Measurements from ENCODE around the gene USP25. TPM values are rescaled to one million over a fixed set of nuclear protein-coding genes. Genes with fewer than 3 reads are reported as not detected.

USP25 gene
- total and polyA plus RNA-seq, 2 donors (not counting 1 experiment from before 2014, with no cell fraction given): 14.2 to 55.5 TPM

DNA sequence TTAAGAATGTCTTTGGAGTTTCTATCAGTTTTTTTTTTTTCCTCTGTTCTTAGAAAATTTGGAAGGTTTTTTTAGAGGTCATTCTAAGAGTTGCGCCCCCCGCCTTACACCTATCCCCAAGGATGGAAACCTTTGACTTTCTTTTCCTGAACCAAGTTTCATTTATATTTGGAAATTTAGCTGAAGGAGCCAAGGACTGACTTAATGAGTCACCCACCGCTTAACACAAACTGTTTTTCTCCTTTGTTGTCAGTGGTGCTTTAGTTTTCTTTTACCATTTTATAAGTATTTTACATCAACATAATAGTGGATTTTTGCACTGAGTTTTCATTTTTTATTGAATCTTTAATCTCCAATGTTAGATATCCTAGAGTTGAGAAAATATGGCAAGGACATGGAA is 25.3 kb downstream of the USP25 start:
- Histone ChIP-seq H3K27me3 (replicated peaks in 1 of 4; ENCODE audit: control extremely low read depth in 1 of 4, control insufficient read depth in 3 of 4, insufficient read depth in 4 of 4, low read length in 3 of 4) (no peaks in the 10 kb centered on the region), H3K9ac (ENCODE audit: low read length) (no peak overlapping the region), H3K27ac (ENCODE audit: low read length in 2 of 2) (no peak overlapping the region), H3K4me2 (replicated peaks; ENCODE audit: low read depth, low read length, poor library complexity, severe bottlenecking) (no peak overlapping the region), H2AFZ (ENCODE audit: insufficient read depth, low read depth, low read length, poor library complexity, severe bottlenecking) (no peak overlapping the region), H3K4me3 (ENCODE audit: control extremely low read depth in 1 of 5, extremely low read depth in 1 of 5, insufficient read depth in 1 of 5, low read depth in 2 of 5, low read length in 4 of 5) (no peak overlapping the region), H3K36me3 (replicated peaks in 1 of 2; ENCODE audit: control extremely low read depth in 1 of 2, control insufficient read depth in 1 of 2, extremely low read depth in 1 of 2, insufficient read depth in 2 of 2, low read length in 1 of 2) (peaks cover 0 to 2% of the 10 kb centered on the region in 2 experiments), H3K4me1 (ENCODE audit: control insufficient read depth in 2 of 2, insufficient read depth in 2 of 2, low read length in 2 of 2) (peaks cover 20 to 42% of the 10 kb centered on the region in 2 donors), H3K9me3 (ENCODE audit: control extremely low read depth in 1 of 3, control insufficient read depth in 2 of 3, insufficient read depth in 1 of 3, low read length in 2 of 3) (peaks cover 9 to 15% (median 9%) of the 10 kb centered on the region in 3 donors), H4K20me1 (ENCODE audit: control insufficient read depth, insufficient read depth, low read length, poor library complexity, severe bottlenecking) (peaks cover 87% of the 10 kb centered on the region), H3K79me2 (ENCODE audit: control insufficient read depth, insufficient read depth, low read length) (peaks cover 97% of the 10 kb centered on the region)
- ATAC-seq (ENCODE audit: low read depth) (no peak), DNase-seq (no peak)
- intact Hi-C loops (cut with micrococcal nuclease): no loop called here
- no CpG with 5 or more reads among the region's 3 CpGs for WGBS (ENCODE audit: insufficient coverage)
- TF ChIP-seq, protein P1, sequence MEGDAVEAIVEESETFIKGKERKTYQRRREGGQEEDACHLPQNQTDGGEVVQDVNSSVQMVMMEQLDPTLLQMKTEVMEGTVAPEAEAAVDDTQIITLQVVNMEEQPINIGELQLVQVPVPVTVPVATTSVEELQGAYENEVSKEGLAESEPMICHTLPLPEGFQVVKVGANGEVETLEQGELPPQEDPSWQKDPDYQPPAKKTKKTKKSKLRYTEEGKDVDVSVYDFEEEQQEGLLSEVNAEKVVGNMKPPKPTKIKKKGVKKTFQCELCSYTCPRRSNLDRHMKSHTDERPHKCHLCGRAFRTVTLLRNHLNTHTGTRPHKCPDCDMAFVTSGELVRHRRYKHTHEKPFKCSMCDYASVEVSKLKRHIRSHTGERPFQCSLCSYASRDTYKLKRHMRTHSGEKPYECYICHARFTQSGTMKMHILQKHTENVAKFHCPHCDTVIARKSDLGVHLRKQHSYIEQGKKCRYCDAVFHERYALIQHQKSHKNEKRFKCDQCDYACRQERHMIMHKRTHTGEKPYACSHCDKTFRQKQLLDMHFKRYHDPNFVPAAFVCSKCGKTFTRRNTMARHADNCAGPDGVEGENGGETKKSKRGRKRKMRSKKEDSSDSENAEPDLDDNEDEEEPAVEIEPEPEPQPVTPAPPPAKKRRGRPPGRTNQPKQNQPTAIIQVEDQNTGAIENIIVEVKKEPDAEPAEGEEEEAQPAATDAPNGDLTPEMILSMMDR (IDR thresholded peaks at IDR 0.05): no peak
- TF ChIP-seq EZH2 (IDR thresholded peaks at IDR 0.05; ENCODE audit: borderline replicate concordance, insufficient read depth, low read depth, low read length, poor library complexity, severe bottlenecking): no peak
- Mint-ChIP-seq H3K9me3 (ENCODE audit: insufficient read depth) (peaks cover 4% of the 10 kb centered on the region), H3K27ac (no peak overlapping the region), H3K4me1 (peaks cover 71% of the 10 kb centered on the region), H3K27me3 (no peaks in the 10 kb centered on the region), H3K4me3 (no peak overlapping the region)
- ChIA-PET CTCF (no interaction called here), POLR2A (no interaction called here)

DNA sequence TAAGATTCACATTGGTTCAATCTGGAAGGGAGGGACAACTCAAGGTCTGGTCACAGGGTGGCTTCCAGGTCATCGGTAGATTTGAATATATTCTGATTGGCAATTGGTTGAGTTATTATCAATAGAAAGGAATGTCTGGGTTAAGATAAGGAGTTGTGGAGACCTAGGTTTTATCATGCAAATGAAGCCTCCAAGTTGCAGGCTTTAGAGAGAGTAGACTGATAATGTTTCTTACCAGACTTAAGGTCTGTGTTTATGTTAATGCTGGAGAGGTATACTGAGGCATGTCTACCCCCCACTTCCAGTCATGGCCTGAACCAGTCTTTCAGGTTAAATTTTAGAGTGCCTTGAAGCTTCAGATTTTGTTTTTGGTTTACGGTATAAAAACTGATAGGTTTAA is 29.7 kb downstream of the USP25 start:
- intact Hi-C loops (cut with micrococcal nuclease): no loop called here
- ATAC-seq (ENCODE audit: low read depth): no peak
- POLR2A ChIA-PET: no interaction called here
- no peaks in the 10 kb centered on the region for H3K27me3 ChIP-seq (replicated peaks in 1 of 4; ENCODE audit: control extremely low read depth in 1 of 4, control insufficient read depth in 3 of 4, insufficient read depth in 4 of 4, low read length in 3 of 4)
- H3K9me3 ChIP-seq (ENCODE audit: control extremely low read depth in 1 of 3, control insufficient read depth in 2 of 3, insufficient read depth in 1 of 3, low read length in 2 of 3): peaks cover 9 to 15% (median 11%) of the 10 kb centered on the region in 3 donors
- no peak overlapping the region for H3K4me2 ChIP-seq (replicated peaks; ENCODE audit: low read depth, low read length, poor library complexity, severe bottlenecking)
- CTCF ChIA-PET: no interaction called here
- TF ChIP-seq, protein P1 (IDR thresholded peaks at IDR 0.05): no peak
- TF ChIP-seq EZH2 (IDR thresholded peaks at IDR 0.05; ENCODE audit: borderline replicate concordance, insufficient read depth, low read depth, low read length, poor library complexity, severe bottlenecking): no peak
- H4K20me1 ChIP-seq (ENCODE audit: control insufficient read depth, insufficient read depth, low read length, poor library complexity, severe bottlenecking): peaks cover 83% of the 10 kb centered on the region
- WGBS (ENCODE audit: insufficient coverage): 100% methylated on average over 1 of the region's 2 CpGs
- H3K4me1 Mint-ChIP-seq: peaks cover 68% of the 10 kb centered on the region
- no peak overlapping the region for H3K27ac ChIP-seq (ENCODE audit: low read length in 2 of 2)
- H3K9me3 Mint-ChIP-seq (ENCODE audit: insufficient read depth): peaks cover 4% of the 10 kb centered on the region
- peaks cover 10 to 20% of the 10 kb centered on the region in 2 donors for H3K4me1 ChIP-seq (ENCODE audit: control insufficient read depth in 2 of 2, insufficient read depth in 2 of 2, low read length in 2 of 2)
- H3K4me3 Mint-ChIP-seq: no peak overlapping the region
- peaks cover 71% of the 10 kb centered on the region for H3K79me2 ChIP-seq (ENCODE audit: control insufficient read depth, insufficient read depth, low read length)
- no peak overlapping the region for H2AFZ ChIP-seq (ENCODE audit: insufficient read depth, low read depth, low read length, poor library complexity, severe bottlenecking)
- DNase-seq: no peak
- peak overlapping the region; percentile 5 for H3K27ac Mint-ChIP-seq
- no peak overlapping the region for H3K9ac ChIP-seq (ENCODE audit: low read length)
- H3K27me3 Mint-ChIP-seq: no peaks in the 10 kb centered on the region
- peaks cover 0 to 2% of the 10 kb centered on the region in 2 experiments for H3K36me3 ChIP-seq (replicated peaks in 1 of 2; ENCODE audit: control extremely low read depth in 1 of 2, control insufficient read depth in 1 of 2, extremely low read depth in 1 of 2, insufficient read depth in 2 of 2, low read length in 1 of 2)
- no peak overlapping the region for H3K4me3 ChIP-seq (ENCODE audit: control extremely low read depth in 1 of 5, extremely low read depth in 1 of 5, insufficient read depth in 1 of 5, low read depth in 2 of 5, low read length in 4 of 5)

Measured in B cell (primary cell).